Stimulated activated effector memory CD8-positive, alpha-beta T cell treated with anti-CD3 and anti-CD28 coated beads, Interleukin-12 subunit alpha, Interleukin-12 subunit beta, amount 100 ng/mL, for 72 hours (primary cell): ENCODE measurements around the gene CUX1.
A peak's percentile ranks its signal among the peaks of the same experiment; 100 is the strongest.

Experiments used
- ATAC-seq: fragments of 150-1000 bp; cut with Tn5 transposase; 2 replicates; pipeline ENCODE4 v1.10.0; 2021
- DNase-seq, 2 donors: peaks; one replicate each; pipeline ENCODE4 v3.0.0; 2021 to 2022; ENCODE audit warnings: low spot score in 2 of 2
- H3K27ac Mint-ChIP-seq: one replicate; pipeline ENCODE4 v1.8.0; 2022; ENCODE audit warnings: mild to moderate bottlenecking, mixed read lengths
- H3K36me3 Mint-ChIP-seq: one replicate; pipeline ENCODE4 v1.8.0; 2022; ENCODE audit warnings: mild to moderate bottlenecking, mixed read lengths
- H3K4me1 Mint-ChIP-seq: one replicate; pipeline ENCODE4 v1.8.0; 2022; ENCODE audit warnings: mixed read lengths
- H3K4me3 Mint-ChIP-seq: one replicate; pipeline ENCODE4 v1.8.0; 2022; ENCODE audit warnings: mild to moderate bottlenecking, mixed read lengths
- H3K9me3 Mint-ChIP-seq: one replicate; pipeline ENCODE4 v1.8.0; 2022; ENCODE audit warnings: mixed read lengths

CUX1 gene

GRCh38 chr7:101957744-101958525 lies 140.5 kb downstream of the CUX1 start:
- ATAC-seq (peak; percentile 44), DNase-seq (no peak)
- no peak overlapping the region for H3K27ac Mint-ChIP-seq
- peaks cover 2% of the 10 kb centered on the region for H3K36me3 Mint-ChIP-seq
- H3K4me1 Mint-ChIP-seq = peaks cover 38% of the 10 kb centered on the region
- H3K4me3 Mint-ChIP-seq = no peak overlapping the region
- H3K9me3 Mint-ChIP-seq = no peaks in the 10 kb centered on the region

GRCh38 chr7:101959342-101959741 lies 141.9 kb downstream of the CUX1 start:
- DNase-seq = no peak
- Mint-ChIP-seq H3K9me3 (no peaks in the 10 kb centered on the region), H3K4me1 (peaks cover 30% of the 10 kb centered on the region), H3K36me3 (no peaks in the 10 kb centered on the region), H3K4me3 (no peak overlapping the region), H3K27ac (no peak overlapping the region)
- ATAC-seq = no peak

GRCh38 chr7:101959829-101960228 lies 142.4 kb downstream of the CUX1 start:
- H3K27ac Mint-ChIP-seq = no peak overlapping the region
- H3K9me3 Mint-ChIP-seq = no peaks in the 10 kb centered on the region
- DNase-seq = no peak
- peaks cover 25% of the 10 kb centered on the region for H3K4me1 Mint-ChIP-seq
- no peak overlapping the region for H3K4me3 Mint-ChIP-seq
- no peaks in the 10 kb centered on the region for H3K36me3 Mint-ChIP-seq
- ATAC-seq = no peak

- Mint-ChIP-seq H3K36me3 (no peaks in the 10 kb centered on the region), H3K27ac (no peak overlapping the region)
- ATAC-seq = no peak
Measured at GRCh38 chr7:101960323-101960722, 142.9 kb downstream of the CUX1 start.

GRCh38 chr7:101960985-101961708 lies 143.7 kb downstream of the CUX1 start:
- peaks cover 19% of the 10 kb centered on the region for H3K4me1 Mint-ChIP-seq
- H3K27ac Mint-ChIP-seq = no peak overlapping the region
- H3K36me3 Mint-ChIP-seq = no peaks in the 10 kb centered on the region
- ATAC-seq (no peak), DNase-seq (no peak)
- no peak overlapping the region for H3K4me3 Mint-ChIP-seq
- H3K9me3 Mint-ChIP-seq = no peaks in the 10 kb centered on the region

More at GRCh38 chr7:101960323-101960722, 142.9 kb downstream of the CUX1 start:
- no peak for DNase-seq
- Mint-ChIP-seq H3K4me3 (no peak overlapping the region), H3K9me3 (no peaks in the 10 kb centered on the region), H3K4me1 (peaks cover 20% of the 10 kb centered on the region)

GRCh38 chr7:101961811-101962210 lies 144.4 kb downstream of the CUX1 start:
- ATAC-seq (no peak), DNase-seq (no peak)
- Mint-ChIP-seq H3K9me3 (no peaks in the 10 kb centered on the region), H3K27ac (no peak overlapping the region), H3K36me3 (no peaks in the 10 kb centered on the region), H3K4me1 (peaks cover 19% of the 10 kb centered on the region), H3K4me3 (no peak overlapping the region)

GRCh38 chr7:101963693-101964092 lies 146.3 kb downstream of the CUX1 start:
- ATAC-seq (no peak), DNase-seq (no peak)
- H3K4me3 Mint-ChIP-seq = no peak overlapping the region
- no peaks in the 10 kb centered on the region for H3K36me3 Mint-ChIP-seq
- no peak overlapping the region for H3K27ac Mint-ChIP-seq
- peaks cover 13% of the 10 kb centered on the region for H3K4me1 Mint-ChIP-seq
- H3K9me3 Mint-ChIP-seq = no peaks in the 10 kb centered on the region

- no peaks in the 10 kb centered on the region for H3K36me3 Mint-ChIP-seq
- ATAC-seq (no peak), DNase-seq (no peak)
- no peaks in the 10 kb centered on the region for H3K9me3 Mint-ChIP-seq
- no peak overlapping the region for H3K27ac Mint-ChIP-seq
- no peak overlapping the region for H3K4me3 Mint-ChIP-seq
- peaks cover 13% of the 10 kb centered on the region for H3K4me1 Mint-ChIP-seq
Measured at GRCh38 chr7:101964680-101965452, 147.4 kb downstream of the CUX1 start.

- DNase-seq (no peak), ATAC-seq (no peak)
- no peaks in the 10 kb centered on the region for H3K4me1 Mint-ChIP-seq
- H3K36me3 Mint-ChIP-seq = no peaks in the 10 kb centered on the region
- no peak overlapping the region for H3K27ac Mint-ChIP-seq
- H3K4me3 Mint-ChIP-seq = no peak overlapping the region
- H3K9me3 Mint-ChIP-seq = no peaks in the 10 kb centered on the region
Measured at GRCh38 chr7:101968720-101969466, 151.5 kb downstream of the CUX1 start.

GRCh38 chr7:101969997-101970585 lies 152.7 kb downstream of the CUX1 start:
- H3K36me3 Mint-ChIP-seq = peaks cover 6% of the 10 kb centered on the region
- no peak for ATAC-seq
- H3K4me1 Mint-ChIP-seq = no peaks in the 10 kb centered on the region
- H3K4me3 Mint-ChIP-seq = no peak overlapping the region
- no peak for DNase-seq
- H3K27ac Mint-ChIP-seq = no peak overlapping the region
- no peaks in the 10 kb centered on the region for H3K9me3 Mint-ChIP-seq

GRCh38 chr7:101970801-101971200 lies 153.4 kb downstream of the CUX1 start:
- no peaks in the 10 kb centered on the region for H3K4me1 Mint-ChIP-seq
- peaks cover 6% of the 10 kb centered on the region for H3K36me3 Mint-ChIP-seq
- no peak for ATAC-seq
- H3K27ac Mint-ChIP-seq = no peak overlapping the region
- H3K9me3 Mint-ChIP-seq = no peaks in the 10 kb centered on the region
- no peak for DNase-seq
- H3K4me3 Mint-ChIP-seq = no peak overlapping the region

- H3K4me1 Mint-ChIP-seq = no peaks in the 10 kb centered on the region
- H3K36me3 Mint-ChIP-seq = peaks cover 6% of the 10 kb centered on the region
- H3K4me3 Mint-ChIP-seq = no peak overlapping the region
- no peak overlapping the region for H3K27ac Mint-ChIP-seq
- DNase-seq (no peak), ATAC-seq (no peak)
- H3K9me3 Mint-ChIP-seq = no peaks in the 10 kb centered on the region
Measured at GRCh38 chr7:101971457-101971856, 154.0 kb downstream of the CUX1 start.

GRCh38 chr7:101972627-101973026 lies 155.2 kb downstream of the CUX1 start:
- Mint-ChIP-seq H3K9me3 (no peaks in the 10 kb centered on the region), H3K36me3 (peaks cover 6% of the 10 kb centered on the region), H3K4me1 (no peaks in the 10 kb centered on the region), H3K27ac (no peak overlapping the region), H3K4me3 (no peak overlapping the region)
- DNase-seq (no peak), ATAC-seq (no peak)

GRCh38 chr7:101973130-101973529 lies 155.7 kb downstream of the CUX1 start:
- no peak for DNase-seq
- ATAC-seq = no peak
- Mint-ChIP-seq H3K27ac (peak overlapping the region; percentile 10), H3K36me3 (peaks cover 6% of the 10 kb centered on the region), H3K4me3 (no peak overlapping the region), H3K4me1 (no peaks in the 10 kb centered on the region), H3K9me3 (no peaks in the 10 kb centered on the region)

- Mint-ChIP-seq H3K36me3 (peaks cover 6% of the 10 kb centered on the region), H3K4me1 (peaks cover 9% of the 10 kb centered on the region), H3K27ac (no peak overlapping the region), H3K4me3 (no peak overlapping the region), H3K9me3 (no peaks in the 10 kb centered on the region)
- no peak for DNase-seq
- no peak for ATAC-seq
Measured at GRCh38 chr7:101974393-101974792, 157.0 kb downstream of the CUX1 start.
